ENCODE data around the gene MEGF6. TPM values are rescaled to one million over a fixed set of nuclear protein-coding genes. Genes with fewer than 3 reads are reported as not detected.

Gene MEGF6
- total RNA-seq, 2 donors from 2014 or later: 22.4 to 24.9 TPM

DNA sequence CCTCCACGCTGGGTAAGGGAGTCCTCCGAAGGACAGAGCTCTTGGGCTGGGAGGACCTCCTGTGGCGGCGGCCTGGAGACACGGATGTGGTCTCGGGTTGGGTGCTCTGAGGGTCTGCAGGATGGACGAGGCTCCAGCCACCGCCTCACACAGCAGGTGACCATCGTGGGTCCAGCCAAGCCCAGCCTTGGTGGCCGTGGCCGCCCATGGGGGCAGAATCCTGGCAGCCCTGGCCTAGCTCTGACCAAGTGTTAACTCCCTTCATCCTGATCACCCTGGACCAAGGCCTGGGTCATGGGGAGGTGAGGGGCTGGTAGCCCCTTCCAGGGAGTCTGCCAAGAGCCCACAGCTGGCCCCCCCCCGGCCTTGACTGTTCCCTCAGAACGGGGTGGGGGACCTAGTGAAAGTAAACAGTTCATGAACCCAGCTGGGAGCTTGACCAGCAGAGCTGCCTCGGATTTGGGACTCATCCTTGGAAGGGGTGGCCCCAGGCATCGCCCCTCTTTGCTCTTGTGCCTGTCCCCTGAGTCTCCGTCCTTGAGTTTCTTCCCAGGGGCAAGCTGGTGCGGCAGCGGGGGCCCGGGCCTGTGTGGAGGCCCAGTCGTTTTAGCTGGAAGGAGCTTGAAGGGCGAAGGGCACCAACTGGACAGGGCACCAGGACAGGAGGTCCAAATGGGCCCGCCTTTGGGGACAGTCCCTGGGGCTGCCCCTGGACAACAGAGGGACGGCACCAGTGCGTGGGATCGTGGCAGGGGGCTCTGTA lies 139.0 kb downstream of the MEGF6 start:
- TF ChIP-seq POLR2A (IDR thresholded peaks at IDR 0.05): no peak
- TF ChIP-seq, protein P1, sequence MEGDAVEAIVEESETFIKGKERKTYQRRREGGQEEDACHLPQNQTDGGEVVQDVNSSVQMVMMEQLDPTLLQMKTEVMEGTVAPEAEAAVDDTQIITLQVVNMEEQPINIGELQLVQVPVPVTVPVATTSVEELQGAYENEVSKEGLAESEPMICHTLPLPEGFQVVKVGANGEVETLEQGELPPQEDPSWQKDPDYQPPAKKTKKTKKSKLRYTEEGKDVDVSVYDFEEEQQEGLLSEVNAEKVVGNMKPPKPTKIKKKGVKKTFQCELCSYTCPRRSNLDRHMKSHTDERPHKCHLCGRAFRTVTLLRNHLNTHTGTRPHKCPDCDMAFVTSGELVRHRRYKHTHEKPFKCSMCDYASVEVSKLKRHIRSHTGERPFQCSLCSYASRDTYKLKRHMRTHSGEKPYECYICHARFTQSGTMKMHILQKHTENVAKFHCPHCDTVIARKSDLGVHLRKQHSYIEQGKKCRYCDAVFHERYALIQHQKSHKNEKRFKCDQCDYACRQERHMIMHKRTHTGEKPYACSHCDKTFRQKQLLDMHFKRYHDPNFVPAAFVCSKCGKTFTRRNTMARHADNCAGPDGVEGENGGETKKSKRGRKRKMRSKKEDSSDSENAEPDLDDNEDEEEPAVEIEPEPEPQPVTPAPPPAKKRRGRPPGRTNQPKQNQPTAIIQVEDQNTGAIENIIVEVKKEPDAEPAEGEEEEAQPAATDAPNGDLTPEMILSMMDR (IDR thresholded peaks at IDR 0.05): no peak
- WGBS, 2 donors: 79% methylated on average over 24 of the region's 25 CpGs; no CpG with 5 or more reads in 1 of the 2 donors
- H3K4me3 ChIP-seq: no peak overlapping the region
- intact Hi-C loops (cut with DNase I): no loop called here
- H3K27ac ChIP-seq: no peak overlapping the region
- H3K4me1 ChIP-seq: no peaks in the 10 kb centered on the region
- DNase-seq (no peak), ATAC-seq (no peak)
- no peaks in the 10 kb centered on the region for H3K27me3 ChIP-seq
- no peaks in the 10 kb centered on the region for H3K9me3 ChIP-seq
- H3K36me3 ChIP-seq (replicated peaks in 1 of 2; ENCODE audit: insufficient read depth in 1 of 2, low read depth in 2 of 2): peaks cover 0 to 3% of the 10 kb centered on the region in 2 donors

DNA sequence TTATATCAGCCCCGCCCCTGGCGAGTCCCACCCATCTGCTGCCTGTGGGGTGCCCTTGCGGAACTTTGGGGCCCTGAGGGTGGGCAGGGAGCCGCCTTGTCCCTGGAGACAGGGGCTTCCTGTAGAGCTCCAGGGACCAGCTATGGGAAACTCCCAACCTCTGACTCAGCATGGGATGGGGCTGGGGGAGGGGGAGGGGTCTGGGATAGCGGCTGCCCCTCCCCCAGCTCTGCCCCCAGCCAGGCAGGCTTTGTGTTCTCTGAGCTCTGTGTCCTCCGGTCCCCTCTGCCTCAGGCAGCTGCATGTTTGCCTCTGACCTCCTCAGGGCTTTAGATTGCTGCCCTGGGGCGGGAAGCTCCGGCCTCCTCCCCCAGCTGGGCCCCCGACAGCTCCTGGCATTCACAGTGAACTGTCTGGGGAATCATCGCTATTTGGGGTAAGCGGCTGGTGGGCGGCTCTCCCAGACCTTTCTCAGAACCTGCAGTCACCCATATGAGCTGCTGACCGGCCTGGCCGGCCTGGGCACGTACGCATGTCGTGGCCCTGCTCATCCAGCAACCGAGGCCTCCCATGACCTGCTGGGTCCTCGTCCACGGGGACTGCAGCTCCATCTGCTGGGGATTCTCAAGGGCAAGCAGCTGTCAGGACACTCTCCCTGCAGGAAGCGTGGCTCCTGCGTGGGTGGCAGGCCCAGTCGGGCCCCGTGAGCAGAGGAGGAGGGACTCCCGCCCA lies 139.8 kb downstream of the MEGF6 start:
- Histone ChIP-seq H3K4me3 (no peak overlapping the region), H3K27ac (no peak overlapping the region), H3K36me3 (replicated peaks in 1 of 2; ENCODE audit: insufficient read depth in 1 of 2, low read depth in 2 of 2) (peaks cover 0 to 3% of the 10 kb centered on the region in 2 donors), H3K27me3 (no peaks in the 10 kb centered on the region), H3K9me3 (no peaks in the 10 kb centered on the region), H3K4me1 (no peaks in the 10 kb centered on the region)
- intact Hi-C loops (cut with DNase I): no loop called here
- no peak for ATAC-seq
- DNase-seq: no peak
- WGBS, 2 donors: 76 to 97% methylated on average over 5 to 25 of the region's 25 CpGs
- no peak for TF ChIP-seq POLR2A (IDR thresholded peaks at IDR 0.05)
- TF ChIP-seq, protein P1 (IDR thresholded peaks at IDR 0.05): no peak

- ATAC-seq: no peak
- Histone ChIP-seq H3K36me3 (replicated peaks in 1 of 2; ENCODE audit: insufficient read depth in 1 of 2, low read depth in 2 of 2) (peaks cover 0 to 3% of the 10 kb centered on the region in 2 donors), H3K9me3 (no peaks in the 10 kb centered on the region), H3K27me3 (no peaks in the 10 kb centered on the region), H3K27ac (no peak overlapping the region), H3K4me1 (no peaks in the 10 kb centered on the region), H3K4me3 (no peak overlapping the region)
- DNase-seq: no peak
- TF ChIP-seq, protein P1 (IDR thresholded peaks at IDR 0.05): no peak
- TF ChIP-seq POLR2A (IDR thresholded peaks at IDR 0.05): no peak
- WGBS, 2 donors: 91 to 94% methylated on average over 18 to 22 of the region's 22 CpGs
- intact Hi-C loops (cut with DNase I): no loop called here
Measured at GRCh38 chr1:3470650-3471355, 140.5 kb downstream of the MEGF6 start.

DNA sequence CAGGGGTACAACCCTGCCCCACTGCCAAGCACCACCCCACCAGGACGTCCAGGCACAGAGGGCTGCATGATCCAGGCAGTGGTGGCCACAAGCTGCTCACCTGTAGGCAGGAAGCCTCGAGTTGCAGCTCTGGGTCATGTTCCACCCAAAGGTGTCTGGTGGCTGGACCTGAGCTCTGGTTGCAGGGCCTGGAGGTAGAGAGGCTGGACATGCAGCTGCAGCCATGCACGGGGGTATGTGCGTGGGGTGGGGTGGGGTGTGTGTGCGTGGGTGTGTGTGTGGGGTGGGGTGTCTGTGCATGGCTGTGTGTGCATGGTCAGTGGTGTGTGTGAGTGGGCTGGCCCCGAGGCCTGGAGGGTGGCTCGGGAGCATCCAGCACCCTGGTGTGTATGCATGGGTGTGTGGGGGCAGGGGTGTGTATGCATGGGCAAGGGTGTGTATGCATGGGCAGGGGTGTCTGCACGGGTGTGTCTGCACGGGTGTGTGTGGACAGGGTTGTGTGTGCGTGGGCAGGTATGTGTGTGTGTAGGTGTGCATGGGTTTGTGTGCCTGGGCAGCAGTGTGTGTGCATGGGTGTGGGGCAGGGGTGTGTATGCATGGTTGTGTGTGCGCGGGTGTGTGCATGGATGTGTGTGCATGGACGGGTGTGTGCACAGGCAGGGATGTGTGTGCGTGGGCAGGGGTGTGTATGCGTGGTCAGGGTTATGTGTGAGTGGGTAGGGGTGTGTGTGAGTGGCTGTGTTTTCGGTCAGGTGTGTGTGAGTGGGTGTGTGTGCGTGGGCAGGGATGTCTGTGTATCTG lies 141.3 kb downstream of the MEGF6 start:
- Histone ChIP-seq H3K4me3 (no peak overlapping the region), H3K36me3 (replicated peaks in 1 of 2; ENCODE audit: insufficient read depth in 1 of 2, low read depth in 2 of 2) (peaks cover 0 to 3% of the 10 kb centered on the region in 2 donors), H3K27ac (no peak overlapping the region), H3K4me1 (no peaks in the 10 kb centered on the region), H3K9me3 (no peaks in the 10 kb centered on the region), H3K27me3 (no peaks in the 10 kb centered on the region)
- DNase-seq (no peak), ATAC-seq (no peak)
- 88 to 91% methylated on average over 14 to 17 of the region's 17 CpGs for WGBS, 2 donors
- intact Hi-C loops (cut with DNase I): no loop called here
- TF ChIP-seq, protein P1 (IDR thresholded peaks at IDR 0.05): no peak
- no peak for TF ChIP-seq POLR2A (IDR thresholded peaks at IDR 0.05)

Measured in body of pancreas (tissue), 4 donors.